Esophagus (tissue), 2 donors: ENCODE data around the gene MZF1. TPM values are rescaled to one million over a fixed set of nuclear protein-coding genes. Genes with fewer than 3 reads are reported as not detected.

ENCODE experiments used
- H3K27ac ChIP-seq, 2 donors: one replicate each; pipeline ENCODE4 v1.5.1; 2013; ENCODE audit warnings: low read depth in 2 of 2, mild to moderate bottlenecking in 2 of 2, inconsistent platforms in 1 of 2, low read length in 1 of 2, moderate library complexity in 1 of 2
- H3K27me3 ChIP-seq, 2 donors: one replicate each; pipeline ENCODE4 v1.6.1; 2013; ENCODE audit warnings: low read length in 2 of 2, control low read depth in 1 of 2, mild to moderate bottlenecking in 1 of 2; ENCODE audit not compliant: insufficient read depth in 2 of 2, control insufficient read depth in 1 of 2
- H3K36me3 ChIP-seq, 2 donors: one replicate each; pipeline ENCODE4 v1.6.1; 2013; ENCODE audit warnings: low read length in 1 of 2; ENCODE audit not compliant: control insufficient read depth in 2 of 2, insufficient read depth in 2 of 2
- H3K4me1 ChIP-seq, 2 donors: one replicate each; pipeline ENCODE4 v1.6.1; 2013; ENCODE audit warnings: low read length in 1 of 2; ENCODE audit not compliant: control insufficient read depth in 2 of 2, insufficient read depth in 2 of 2
- H3K4me3 ChIP-seq, 2 donors: one replicate each; pipeline ENCODE4 v1.5.1; 2013; ENCODE audit warnings: low read length in 2 of 2, mild to moderate bottlenecking in 2 of 2, low read depth in 1 of 2, moderate library complexity in 1 of 2
- H3K9me3 ChIP-seq, 2 donors: one replicate each; pipeline ENCODE4 v1.6.1; 2013; ENCODE audit warnings: mild to moderate bottlenecking in 2 of 2, low read depth in 1 of 2, low read length in 1 of 2, moderate library complexity in 1 of 2; ENCODE audit not compliant: control insufficient read depth in 2 of 2, insufficient read depth in 1 of 2
- WGBS, 2 donors: extraction: QIAGEN DNeasy Blood & Tissue Kit; methylation state at CpG; one replicate each; pipeline ENCODE4 v1.1.7; 2013; 5-methylcytosine and 5-hydroxymethylcytosine counted together
- polyA plus RNA-seq, 2 donors: library from polyadenylated mRNA; stranded (reverse); fragments of 200-250 nt; gene quantifications; one replicate each; pipeline ENCODE4 v1.2.3, GENCODE V29; 2013
- donor health status: healthy with polysubstance abuse.
- donor health status: Bipolar disorder and iron deficiency.

Gene MZF1
- polyA plus RNA-seq, 2 donors, result 15.3 to 35.9 TPM

GRCh38 chr19:58560921-58561320 is 12.2 kb downstream of the MZF1 start:
- H3K27me3 ChIP-seq, result no peaks in the 10 kb centered on the region
- H3K27ac ChIP-seq, result no peak overlapping the region
- peaks cover 0 to 9% of the 10 kb centered on the region in 2 donors for H3K36me3 ChIP-seq
- H3K4me3 ChIP-seq, result no peak overlapping the region
- no peaks in the 10 kb centered on the region for H3K9me3 ChIP-seq
- H3K4me1 ChIP-seq, result peaks cover 2 to 38% of the 10 kb centered on the region in 2 donors

GRCh38 chr19:58560007-58560887 is 12.9 kb downstream of the MZF1 start:
- no peaks in the 10 kb centered on the region for H3K9me3 ChIP-seq
- H3K36me3 ChIP-seq, result peaks cover 3 to 12% of the 10 kb centered on the region in 2 donors
- peaks cover 2 to 42% of the 10 kb centered on the region in 2 donors for H3K4me1 ChIP-seq
- peak overlapping the region; percentile 99 to 100 for H3K27ac ChIP-seq
- no peaks in the 10 kb centered on the region for H3K27me3 ChIP-seq
- WGBS, 2 donors, result 73 to 77% methylated on average over 8 of the region's 8 CpGs
- H3K4me3 ChIP-seq, result peak overlapping the region; percentile 80 to 94

- peak overlapping the region; percentile 80 to 94 for H3K4me3 ChIP-seq
- peaks cover 2 to 43% of the 10 kb centered on the region in 2 donors for H3K4me1 ChIP-seq
- H3K36me3 ChIP-seq, result peaks cover 3 to 12% of the 10 kb centered on the region in 2 donors
- H3K9me3 ChIP-seq, result no peaks in the 10 kb centered on the region
- peak overlapping the region; percentile 99 to 100 for H3K27ac ChIP-seq
- no peaks in the 10 kb centered on the region for H3K27me3 ChIP-seq
- WGBS, 2 donors, result 1 to 2% methylated on average over 33 of the region's 33 CpGs
Measured at GRCh38 chr19:58559275-58560006, 13.7 kb downstream of the MZF1 start.

- Histone ChIP-seq H3K4me3 (peak overlapping the region; percentile 80 to 94), H3K27me3 (no peaks in the 10 kb centered on the region), H3K4me1 (peaks cover 2 to 50% of the 10 kb centered on the region in 2 donors), H3K27ac (peak overlapping the region; percentile 99 to 100), H3K9me3 (no peaks in the 10 kb centered on the region), H3K36me3 (peaks cover 3 to 12% of the 10 kb centered on the region in 2 donors)
- WGBS, 2 donors, result 0% methylated on average over 69 to 76 of the region's 76 CpGs
Measured at GRCh38 chr19:58558623-58559274, 14.4 kb downstream of the MZF1 start.

GRCh38 chr19:58558066-58558622 is 15.0 kb downstream of the MZF1 start, which contains the start of gene UBE2M:
UBE2M (minus strand) TSS chr19:58558611; CDS start chr19:58558381, 230 bp downstream.
- 0 to 1% methylated on average over 38 to 62 of the region's 62 CpGs for WGBS, 2 donors
- Histone ChIP-seq H3K36me3 (peaks cover 3 to 15% of the 10 kb centered on the region in 2 donors), H3K9me3 (no peaks in the 10 kb centered on the region), H3K27me3 (no peaks in the 10 kb centered on the region), H3K4me1 (peaks cover 2 to 48% of the 10 kb centered on the region in 2 donors), H3K4me3 (peak within 1 kb of the TSS; percentile 80 to 94), H3K27ac (peak within 1 kb of the TSS; percentile 99 to 100)

- H3K27ac ChIP-seq, result peak overlapping the region; percentile 99 to 100
- peaks cover 3 to 20% of the 10 kb centered on the region in 2 donors for H3K36me3 ChIP-seq
- peaks cover 2 to 42% of the 10 kb centered on the region in 2 donors for H3K4me1 ChIP-seq
- peak overlapping the region; percentile 80 to 94 for H3K4me3 ChIP-seq
- H3K9me3 ChIP-seq, result no peaks in the 10 kb centered on the region
- no peaks in the 10 kb centered on the region for H3K27me3 ChIP-seq
- WGBS, 2 donors, result 26 to 31% methylated on average over 11 to 12 of the region's 12 CpGs
Measured at GRCh38 chr19:58557221-58558065, 15.7 kb downstream of the MZF1 start.

- H3K4me1 ChIP-seq, result peaks cover 2 to 35% of the 10 kb centered on the region in 2 donors
- peaks cover 8 to 26% of the 10 kb centered on the region in 2 donors for H3K36me3 ChIP-seq
- H3K27ac ChIP-seq, result peak overlapping the region in 1 of 2 donors; percentile 100
- H3K9me3 ChIP-seq, result no peaks in the 10 kb centered on the region
- 55 to 61% methylated on average over 10 of the region's 10 CpGs for WGBS, 2 donors
- H3K27me3 ChIP-seq, result no peaks in the 10 kb centered on the region
- peak overlapping the region in 1 of 2 donors; percentile 80 for H3K4me3 ChIP-seq
Measured at GRCh38 chr19:58556622-58557220, 16.4 kb downstream of the MZF1 start.

- Histone ChIP-seq H3K9me3 (no peaks in the 10 kb centered on the region), H3K4me1 (peaks cover 0 to 30% of the 10 kb centered on the region in 2 donors), H3K27ac (peak overlapping the region; percentile 93 to 100), H3K4me3 (no peak overlapping the region), H3K36me3 (peaks cover 14 to 32% of the 10 kb centered on the region in 2 donors), H3K27me3 (no peaks in the 10 kb centered on the region)
- 77 to 80% methylated on average over 16 of the region's 16 CpGs for WGBS, 2 donors
Measured at GRCh38 chr19:58555920-58556621, 17.1 kb downstream of the MZF1 start.
